SK-N-SH treated with all-trans-retinoic acid at 6 μM for 48 hours (cell line): Measurements from ENCODE around the gene PAK6.

Experiments used
- ATAC-seq: fragments of 200-7000 bp; cut with Tn5 transposase; 3 replicates; pipeline ENCODE4 v1.9.1; 2020; ENCODE audit warnings: mild to moderate bottlenecking, moderate library complexity
- CREB5 ChIP-seq: fragments of 250-450 bp; sonication (Bioruptor Pico); IDR thresholded peaks from 2 replicates; pipeline ENCODE4 v1.5.1; 2020; ENCODE audit warnings: low read depth, mild to moderate bottlenecking, moderate library complexity
- CSDC2 ChIP-seq: fragments of 250-450 bp; sonication (Bioruptor Pico); IDR thresholded peaks from 2 replicates; pipeline ENCODE4 v1.5.0; 2020; ENCODE audit warnings: mild to moderate bottlenecking, moderate library complexity
- CSRNP3 ChIP-seq: fragments of 250-450 bp; sonication (Bioruptor Pico); IDR thresholded peaks from 2 replicates; pipeline ENCODE4 v1.5.1; 2021; ENCODE audit warnings: mild to moderate bottlenecking, moderate library complexity
- ESRRG ChIP-seq: fragments of 250-450 bp; sonication (Bioruptor Pico); IDR thresholded peaks from 2 replicates; pipeline ENCODE4 v1.6.1; 2021; ENCODE audit warnings: mild to moderate bottlenecking
- GLIS3 ChIP-seq: fragments of 250-450 bp; sonication (Bioruptor Pico); IDR thresholded peaks from 2 replicates; pipeline ENCODE4 v1.5.0; 2020; ENCODE audit warnings: mild to moderate bottlenecking, moderate library complexity
- OSR1 ChIP-seq: fragments of 250-450 bp; sonication (Bioruptor Pico); IDR thresholded peaks from 2 replicates; pipeline ENCODE4 v1.8.0; 2022; ENCODE audit warnings: moderate library complexity, mild to moderate bottlenecking, inconsistent platforms
- PATZ1 ChIP-seq: fragments of 250-450 bp; sonication (Bioruptor Pico); IDR thresholded peaks from 2 replicates; pipeline ENCODE4 v1.8.0; 2020; ENCODE audit warnings: mild to moderate bottlenecking, moderate library complexity, borderline replicate concordance
- POU6F1 ChIP-seq: fragments of 250-450 bp; sonication (Bioruptor Pico); IDR thresholded peaks from 2 replicates; pipeline ENCODE4 v1.8.0; 2021; ENCODE audit warnings: low read depth, mild to moderate bottlenecking, moderate library complexity, borderline replicate concordance
- PPARA ChIP-seq: fragments of 250-450 bp; sonication (Bioruptor Pico); IDR thresholded peaks from 2 replicates; pipeline ENCODE4 v1.5.0; 2020; ENCODE audit warnings: mild to moderate bottlenecking, borderline replicate concordance
- SNAI2 ChIP-seq: fragments of 250-450 bp; sonication (Bioruptor Pico); IDR thresholded peaks from 2 replicates; pipeline ENCODE4 v1.5.0; 2020; ENCODE audit warnings: mild to moderate bottlenecking, moderate library complexity
- TCF4 ChIP-seq: fragments of 250-450 bp; sonication (Bioruptor Pico); IDR thresholded peaks from 2 replicates; pipeline ENCODE4 v1.8.0; 2021; ENCODE audit warnings: mild to moderate bottlenecking, moderate library complexity, borderline replicate concordance
- TOX ChIP-seq: fragments of 250-450 bp; sonication (Bioruptor Pico); IDR thresholded peaks from 2 replicates; pipeline ENCODE4 v1.8.0; 2021; ENCODE audit warnings: mild to moderate bottlenecking, moderate library complexity, borderline replicate concordance
- ZC3H10 ChIP-seq: fragments of 250-450 bp; sonication (Bioruptor Pico); IDR thresholded peaks from 2 replicates; pipeline ENCODE4 v1.5.1; 2021; ENCODE audit warnings: mild to moderate bottlenecking, moderate library complexity
- ZFP3 ChIP-seq: fragments of 250-450 bp; sonication (Bioruptor Pico); IDR thresholded peaks from 2 replicates; pipeline ENCODE4 v1.5.0; 2020; ENCODE audit warnings: mild to moderate bottlenecking, moderate library complexity
- ZNF565 ChIP-seq: fragments of 450-650 bp; formaldehyde crosslinking; conservative IDR thresholded peaks from 2 replicates; pipeline ENCODE4 v1.5.0; 2020; ENCODE audit warnings: low read depth, mild to moderate bottlenecking, moderate library complexity
- ZNF70 ChIP-seq: fragments of 450-650 bp; formaldehyde crosslinking; IDR thresholded peaks from 2 replicates; pipeline ENCODE4 v1.5.0; 2020; ENCODE audit warnings: mild to moderate bottlenecking, moderate library complexity
- ZNF8 ChIP-seq: fragments of 450-650 bp; formaldehyde crosslinking; IDR thresholded peaks from 2 replicates; pipeline ENCODE4 v1.5.0; 2020; ENCODE audit warnings: mild to moderate bottlenecking, moderate library complexity

PAK6 gene

GRCh38 chr15:40302981-40303380, 64.1 kb downstream of the PAK6 start:
- TF ChIP-seq OSR1 (CRISPR knock-in tag), result no peak
- no peak for TF ChIP-seq ESRRG (CRISPR knock-in tag)
- TF ChIP-seq, all 23 proteins: peak for 0
- ATAC-seq, result no peak

GRCh38 chr15:40303576-40303975, 64.7 kb downstream of the PAK6 start:
- ATAC-seq, result no peak
- no peak for TF ChIP-seq CSDC2 (CRISPR knock-in tag)
- no peak for TF ChIP-seq PATZ1 (CRISPR knock-in tag)
- TF ChIP-seq ZC3H10 (CRISPR knock-in tag), result no peak
- no peak for TF ChIP-seq SNAI2
- no peak for TF ChIP-seq TCF4 (CRISPR knock-in tag)
- no peak for TF ChIP-seq TOX (CRISPR knock-in tag)
- TF ChIP-seq POU6F1 (CRISPR knock-in tag), result no peak
- no peak for TF ChIP-seq OSR1 (CRISPR knock-in tag)
- TF ChIP-seq ZFP3 (CRISPR knock-in tag), result no peak
- TF ChIP-seq CSRNP3 (CRISPR knock-in tag), result no peak
- no peak for TF ChIP-seq ZNF8 (CRISPR knock-in tag)
- TF ChIP-seq PPARA (CRISPR knock-in tag), result no peak
- TF ChIP-seq ZNF565 (CRISPR knock-in tag), result no peak

- no peak for ATAC-seq
Measured at GRCh38 chr15:40305281-40305680, 66.4 kb downstream of the PAK6 start.

More at GRCh38 chr15:40305281-40305680, 66.4 kb downstream of the PAK6 start:
- TF ChIP-seq PPARA (CRISPR knock-in tag) (no peak), ESRRG (CRISPR knock-in tag) (no peak), CREB5 (CRISPR knock-in tag) (no peak), TCF4 (CRISPR knock-in tag) (no peak), GLIS3 (CRISPR knock-in tag) (no peak), ZNF70 (CRISPR knock-in tag) (no peak), POU6F1 (CRISPR knock-in tag) (no peak), ZNF565 (CRISPR knock-in tag) (no peak), TOX (CRISPR knock-in tag) (no peak), PATZ1 (CRISPR knock-in tag) (no peak)
